Tibial nerve (tissue), 4 donors: Measurements from ENCODE around the gene IGFBP3.

ENCODE experiments used
- EP300 ChIP-seq, 2 donors: sonication (generic); formaldehyde crosslinking; IDR thresholded peaks; one replicate each; pipeline ENCODE4 v1.6.1; 2017; ENCODE audit warnings: antibody characterized with exemption in 2 of 2, mild to moderate bottlenecking in 1 of 2
- POLR2A ChIP-seq, 2 donors: fragments of 450-650 bp; IDR thresholded peaks; one replicate each; pipeline ENCODE4 v1.6.1; 2017; ENCODE audit warnings: antibody characterized with exemption in 2 of 2, mild to moderate bottlenecking in 2 of 2, moderate library complexity in 2 of 2
- TF ChIP-seq, protein P1 (sequence below), 5 experiments: fragments of 200-600 bp in 3 of 5; fragments of 450-650 bp in 2 of 5; sonication (generic) in 3 of 5; IDR thresholded peaks; one replicate each; pipeline ENCODE4 v1.5.1; 2016 to 2019; ENCODE audit warnings: antibody characterized with exemption in 5 of 5, mild to moderate bottlenecking in 3 of 5, moderate library complexity in 2 of 5

DNA sequence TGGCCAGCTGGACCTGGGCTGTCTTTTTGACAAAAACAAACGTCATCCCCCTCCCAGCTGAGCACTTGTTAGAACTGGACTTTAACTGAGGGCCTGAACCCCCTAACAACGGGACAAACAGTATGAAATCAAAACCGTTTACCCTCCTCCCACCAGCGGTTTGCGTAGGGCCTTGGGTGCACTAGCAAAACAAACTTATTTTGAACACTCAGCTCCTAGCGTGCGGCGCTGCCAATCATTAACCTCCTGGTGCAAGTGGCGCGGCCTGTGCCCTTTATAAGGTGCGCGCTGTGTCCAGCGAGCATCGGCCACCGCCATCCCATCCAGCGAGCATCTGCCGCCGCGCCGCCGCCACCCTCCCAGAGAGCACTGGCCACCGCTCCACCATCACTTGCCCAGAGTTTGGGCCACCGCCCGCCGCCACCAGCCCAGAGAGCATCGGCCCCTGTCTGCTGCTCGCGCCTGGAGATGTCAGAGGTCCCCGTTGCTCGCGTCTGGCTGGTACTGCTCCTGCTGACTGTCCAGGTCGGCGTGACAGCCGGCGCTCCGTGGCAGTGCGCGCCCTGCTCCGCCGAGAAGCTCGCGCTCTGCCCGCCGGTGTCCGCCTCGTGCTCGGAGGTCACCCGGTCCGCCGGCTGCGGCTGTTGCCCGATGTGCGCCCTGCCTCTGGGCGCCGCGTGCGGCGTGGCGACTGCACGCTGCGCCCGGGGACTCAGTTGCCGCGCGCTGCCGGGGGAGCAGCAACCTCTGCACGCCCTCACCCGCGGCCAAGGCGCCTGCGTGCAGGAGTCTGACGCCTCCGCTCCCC lies 32.7 kb downstream of the IGFBP3 start, which contains the start of gene IGFBP1:
- TF ChIP-seq, protein P1, sequence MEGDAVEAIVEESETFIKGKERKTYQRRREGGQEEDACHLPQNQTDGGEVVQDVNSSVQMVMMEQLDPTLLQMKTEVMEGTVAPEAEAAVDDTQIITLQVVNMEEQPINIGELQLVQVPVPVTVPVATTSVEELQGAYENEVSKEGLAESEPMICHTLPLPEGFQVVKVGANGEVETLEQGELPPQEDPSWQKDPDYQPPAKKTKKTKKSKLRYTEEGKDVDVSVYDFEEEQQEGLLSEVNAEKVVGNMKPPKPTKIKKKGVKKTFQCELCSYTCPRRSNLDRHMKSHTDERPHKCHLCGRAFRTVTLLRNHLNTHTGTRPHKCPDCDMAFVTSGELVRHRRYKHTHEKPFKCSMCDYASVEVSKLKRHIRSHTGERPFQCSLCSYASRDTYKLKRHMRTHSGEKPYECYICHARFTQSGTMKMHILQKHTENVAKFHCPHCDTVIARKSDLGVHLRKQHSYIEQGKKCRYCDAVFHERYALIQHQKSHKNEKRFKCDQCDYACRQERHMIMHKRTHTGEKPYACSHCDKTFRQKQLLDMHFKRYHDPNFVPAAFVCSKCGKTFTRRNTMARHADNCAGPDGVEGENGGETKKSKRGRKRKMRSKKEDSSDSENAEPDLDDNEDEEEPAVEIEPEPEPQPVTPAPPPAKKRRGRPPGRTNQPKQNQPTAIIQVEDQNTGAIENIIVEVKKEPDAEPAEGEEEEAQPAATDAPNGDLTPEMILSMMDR (IDR thresholded peaks at IDR 0.05): no peak
- no peak for TF ChIP-seq POLR2A (IDR thresholded peaks at IDR 0.05)
- TF ChIP-seq EP300 (IDR thresholded peaks at IDR 0.05): no peak
